CD4-positive, alpha-beta memory T cell (primary cell): Measurements from ENCODE around the gene TTC39C. TPM values are rescaled to one million over a fixed set of nuclear protein-coding genes. Genes with fewer than 3 reads are reported as not detected.

Experiments
- CTCF ChIA-PET: fragments of 350-600 bp; sonication (Branson Sonifier 250); formaldehyde crosslinking; loops from one replicate; lab custom pipeline; 2021; ENCODE audit warnings: inconsistent platforms; ENCODE audit not compliant: partially characterized antibody; lab: Charles Lee
- POLR2A ChIA-PET: fragments of 350-600 bp; sonication (Branson Sonifier 250); formaldehyde crosslinking; loops from one replicate; lab custom pipeline; 2021; ENCODE audit not compliant: partially characterized antibody; lab: Charles Lee
- DNase-seq, 5 donors: peaks; one replicate each; pipeline versions ENCODE4 v3.0.0 to v3.0.0-alpha.2; 2020 to 2022; ENCODE audit warnings: mixed read lengths in 1 of 5
- H3K27ac ChIP-seq: one replicate; pipeline ENCODE4 v1.7.0; 2013; ENCODE audit warnings: low read depth, low read length
- H3K27me3 ChIP-seq: 2 replicates; pipeline ENCODE4 v1.7.0; 2013; ENCODE audit warnings: mild to moderate bottlenecking, low read length, moderate library complexity; ENCODE audit not compliant: insufficient read depth
- H3K36me3 ChIP-seq: 2 replicates; pipeline ENCODE4 v1.7.0; 2013; ENCODE audit warnings: mild to moderate bottlenecking, low read length, moderate library complexity; ENCODE audit not compliant: insufficient read depth
- H3K4me1 ChIP-seq: 2 replicates; pipeline ENCODE4 v1.7.0; 2013; ENCODE audit warnings: mild to moderate bottlenecking, low read length, moderate library complexity; ENCODE audit not compliant: insufficient read depth
- H3K4me3 ChIP-seq, 2 donors: one replicate each; pipeline ENCODE4 v1.7.0; 2013; ENCODE audit warnings: low read length in 2 of 2, mild to moderate bottlenecking in 1 of 2
- H3K9me3 ChIP-seq, 2 donors: one replicate each; pipeline ENCODE4 v1.7.0; 2013; ENCODE audit warnings: low read length in 2 of 2, control low read depth in 1 of 2; ENCODE audit not compliant: control insufficient read depth in 1 of 2
- H3K27ac Mint-ChIP-seq, 7 donors: one replicate each; pipeline ENCODE4 v1.8.0; 2020 to 2021; ENCODE audit warnings: mixed read lengths in 7 of 7, mild to moderate bottlenecking in 6 of 7, inconsistent platforms in 3 of 7, moderate library complexity in 3 of 7
- H3K27me3 Mint-ChIP-seq, 2 donors: one replicate each; pipeline ENCODE4 v1.8.0; 2020 to 2021; ENCODE audit warnings: mixed read lengths in 2 of 2
- H3K36me3 Mint-ChIP-seq, 2 donors: one replicate each; pipeline ENCODE4 v1.8.0; 2020 to 2021; ENCODE audit warnings: mixed read lengths in 2 of 2, inconsistent platforms in 1 of 2, mild to moderate bottlenecking in 1 of 2
- H3K4me1 Mint-ChIP-seq, 4 donors: one replicate each; pipeline ENCODE4 v1.8.0; 2020 to 2021; ENCODE audit warnings: mixed read lengths in 4 of 4, mild to moderate bottlenecking in 1 of 4
- H3K4me3 Mint-ChIP-seq, 8 donors: one replicate each; pipeline ENCODE4 v1.8.0; 2020 to 2021; ENCODE audit warnings: mixed read lengths in 8 of 8, mild to moderate bottlenecking in 7 of 8, moderate library complexity in 6 of 8, inconsistent platforms in 3 of 8
- H3K9me3 Mint-ChIP-seq, 8 donors: one replicate each; pipeline ENCODE4 v1.8.0; 2020 to 2021; ENCODE audit warnings: mixed read lengths in 8 of 8, mild to moderate bottlenecking in 5 of 8, inconsistent platforms in 3 of 8, moderate library complexity in 1 of 8
- intact Hi-C: fragments of 100-400 bp; cut with micrococcal nuclease; formaldehyde crosslinking; loops from one replicate; pipeline ENCODE4 v1.15.1; 2023
- polyA plus RNA-seq, 2 donors: library from polyadenylated mRNA; unstranded; fragments of 300-500 nt; fragmentation: Illumina TruSeq; gene quantifications; one replicate each; pipeline ENCODE4 v1.2.3, GENCODE V29; 2021
- total RNA-seq, 2 experiments: library from RNA; stranded (reverse); gene quantifications; one replicate each; pipeline ENCODE4 v1.2.3, GENCODE V29; 2021

The TTC39C gene
- total and polyA plus RNA-seq, 4 experiments from 2014 or later = 134 to 180 (median 167) TPM

GRCh38 chr18:23992089-23992940 is 22.2 kb upstream of the TTC39C start:
- peaks cover 95% of the 10 kb centered on the region for H3K4me1 ChIP-seq
- Mint-ChIP-seq H3K4me1 (peaks cover 45 to 88% (median 66%) of the 10 kb centered on the region in 4 donors), H3K36me3 (peaks cover 13 to 21% of the 10 kb centered on the region in 2 donors), H3K27ac (peak overlapping the region; percentile 86 to 100 (median 99)), H3K4me3 (peak overlapping the region; percentile 85 to 96 (median 92)), H3K27me3 (no peaks in the 10 kb centered on the region), H3K9me3 (peaks cover 0 to 2% (median 0%) of the 10 kb centered on the region in 8 donors)
- H3K4me3 ChIP-seq = peak overlapping the region; percentile 38 to 70
- CTCF ChIA-PET = interaction anchor here (1.0 to 2.9 kb wide), 11 partner anchors 9 to 73 kb away, joined by 3 to 14 read pairs (median 7); no protein-coding TSS in a partner anchor
- H3K27ac ChIP-seq = peak overlapping the region; percentile 78
- DNase-seq = peak; percentile 82 to 87 (median 84)
- intact Hi-C loops = loop anchor here (1.0 kb wide), 3 partner anchors 9 to 24 kb away; no protein-coding TSS in a partner anchor
- no peaks in the 10 kb centered on the region for H3K9me3 ChIP-seq
- peaks cover 5% of the 10 kb centered on the region for H3K36me3 ChIP-seq
- POLR2A ChIA-PET = interaction anchor here (0.9 to 7.6 kb wide), 14 partner anchors 10 to 121 kb away, joined by 3 to 155 read pairs (median 6); partner anchors contain the start of gene TTC39C
- H3K27me3 ChIP-seq = no peaks in the 10 kb centered on the region

DNA sequence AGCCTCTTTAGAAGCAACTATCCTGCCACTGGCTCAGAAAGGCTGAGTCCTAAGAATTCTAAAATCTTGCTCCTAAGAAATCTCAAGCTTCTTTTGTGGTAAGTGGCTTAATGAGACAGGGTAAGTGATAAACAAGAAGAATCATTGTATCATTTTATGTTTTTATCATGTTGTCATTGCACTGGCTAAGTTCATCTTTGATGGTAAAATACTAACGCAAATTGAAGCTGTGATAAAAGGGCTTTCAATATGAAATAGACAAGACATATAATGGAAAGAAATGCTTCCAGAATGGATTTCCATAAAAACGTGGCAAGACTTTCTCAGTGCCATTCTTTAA is 21.6 kb upstream of the TTC39C start:
- H3K27me3 Mint-ChIP-seq = no peaks in the 10 kb centered on the region
- peaks cover 10 to 20% of the 10 kb centered on the region in 2 donors for H3K36me3 Mint-ChIP-seq
- H3K9me3 Mint-ChIP-seq = peaks cover 0 to 2% (median 0%) of the 10 kb centered on the region in 8 donors
- intact Hi-C loops = loop anchor here (1.0 kb wide), 3 partner anchors 8 to 23 kb away; no protein-coding TSS in a partner anchor
- Histone ChIP-seq H3K36me3 (peaks cover 5% of the 10 kb centered on the region), H3K4me1 (peaks cover 96% of the 10 kb centered on the region), H3K27me3 (no peaks in the 10 kb centered on the region), H3K27ac (peak overlapping the region; percentile 78), H3K4me3 (peak overlapping the region; percentile 38 to 70), H3K9me3 (no peaks in the 10 kb centered on the region)
- DNase-seq = no peak
- peak overlapping the region; percentile 86 to 100 (median 99) for H3K27ac Mint-ChIP-seq
- ChIA-PET POLR2A (interaction anchor here (0.9 to 7.6 kb wide), 14 partner anchors 9 to 122 kb away, joined by 3 to 155 read pairs (median 6); partner anchors contain the start of gene TTC39C), CTCF (interaction anchor here (1.1 to 2.9 kb wide), 8 partner anchors 8 to 74 kb away, joined by 3 to 14 read pairs (median 8); no protein-coding TSS in a partner anchor)
- peaks cover 47 to 88% (median 62%) of the 10 kb centered on the region in 4 donors for H3K4me1 Mint-ChIP-seq
- peak overlapping the region; percentile 85 to 96 (median 92) for H3K4me3 Mint-ChIP-seq

DNA sequence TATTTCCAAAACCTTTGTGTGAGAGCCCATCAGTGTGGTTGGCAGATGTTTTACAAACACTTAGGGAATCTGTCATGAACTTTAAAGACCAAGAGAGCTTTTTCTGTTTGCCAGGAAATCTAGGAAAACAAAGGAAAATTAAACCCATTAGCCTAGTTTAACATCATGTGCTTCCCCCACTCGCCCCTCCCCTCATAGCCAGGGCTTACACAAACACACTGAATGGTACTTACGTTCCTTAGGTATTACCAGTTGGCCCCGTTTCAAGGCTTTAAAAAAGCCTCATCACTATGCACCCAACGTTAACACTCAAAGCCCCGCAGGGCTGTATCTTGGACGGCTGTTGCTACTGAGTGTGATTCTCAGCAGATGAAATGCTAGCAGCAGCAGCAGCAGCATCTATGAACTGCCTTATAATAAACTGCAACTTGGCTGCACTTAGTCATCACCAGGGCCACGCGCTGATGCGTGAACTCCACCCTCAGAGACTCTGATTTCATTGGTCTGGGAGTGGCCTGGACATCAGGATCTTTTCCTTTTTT is 20.1 kb upstream of the TTC39C start:
- CTCF ChIA-PET = interaction anchor here (1.0 to 2.9 kb wide), 7 partner anchors 14 to 76 kb away, joined by 3 to 14 read pairs (median 8); no protein-coding TSS in a partner anchor
- Mint-ChIP-seq H3K27me3 (no peaks in the 10 kb centered on the region), H3K4me1 (peaks cover 49 to 91% (median 63%) of the 10 kb centered on the region in 4 donors), H3K36me3 (peaks cover 10 to 18% of the 10 kb centered on the region in 2 donors), H3K27ac (peak overlapping the region; percentile 86 to 98 (median 96)), H3K4me3 (peak overlapping the region; percentile 82 to 96 (median 91)), H3K9me3 (no peaks in the 10 kb centered on the region)
- no peaks in the 10 kb centered on the region for H3K27me3 ChIP-seq
- peaks cover 94% of the 10 kb centered on the region for H3K4me1 ChIP-seq
- peak; percentile 61 to 81 (median 66) for DNase-seq
- H3K4me3 ChIP-seq = peak overlapping the region; percentile 49 to 70
- intact Hi-C loops = loop anchor here (1.0 kb wide), 1 partner anchor 15 kb away; no protein-coding TSS in a partner anchor
- H3K36me3 ChIP-seq = peaks cover 5% of the 10 kb centered on the region
- H3K27ac ChIP-seq = peak overlapping the region; percentile 78
- H3K9me3 ChIP-seq = no peaks in the 10 kb centered on the region
- POLR2A ChIA-PET = interaction anchor here (0.7 to 7.6 kb wide), 9 partner anchors 8 to 160 kb away, joined by 3 to 155 read pairs (median 9); partner anchors contain the start of gene TTC39C

DNA sequence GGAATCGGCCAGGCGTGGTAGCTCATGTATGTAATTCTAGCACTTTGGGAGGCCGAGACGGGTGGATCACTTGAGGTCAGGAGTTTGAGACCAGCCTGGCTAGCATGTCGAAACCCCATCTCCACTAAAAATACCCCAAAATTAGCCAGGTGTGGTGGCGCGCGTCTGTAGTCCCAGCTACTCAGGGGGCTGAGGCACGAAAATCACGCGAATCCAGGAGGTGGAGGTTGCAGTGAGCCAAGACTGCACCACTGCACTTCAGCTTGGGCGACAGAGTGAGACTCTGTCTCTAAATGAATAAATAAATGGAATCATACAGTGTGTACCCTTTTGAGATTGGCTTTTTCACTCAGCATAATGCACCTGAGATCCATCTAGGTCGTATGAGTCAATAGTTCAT is 19.4 kb upstream of the TTC39C start:
- Mint-ChIP-seq H3K9me3 (no peaks in the 10 kb centered on the region), H3K4me1 (peaks cover 49 to 91% (median 62%) of the 10 kb centered on the region in 4 donors), H3K27ac (peak overlapping the region; percentile 82 to 98 (median 86)), H3K36me3 (peaks cover 3 to 18% of the 10 kb centered on the region in 2 donors), H3K4me3 (peak overlapping the region; percentile 60 to 96 (median 90)), H3K27me3 (no peaks in the 10 kb centered on the region)
- peak overlapping the region in 1 of 2 donors; percentile 2 for H3K4me3 ChIP-seq
- no peaks in the 10 kb centered on the region for H3K9me3 ChIP-seq
- H3K27ac ChIP-seq = peak overlapping the region; percentile 78
- peaks cover 95% of the 10 kb centered on the region for H3K4me1 ChIP-seq
- intact Hi-C loops = no loop called here
- no peaks in the 10 kb centered on the region for H3K27me3 ChIP-seq
- CTCF ChIA-PET = interaction anchor here (1.0 to 1.1 kb wide), 2 partner anchors 75 to 76 kb away, joined by 3 read pairs; no protein-coding TSS in a partner anchor
- peaks cover 5% of the 10 kb centered on the region for H3K36me3 ChIP-seq
- DNase-seq = no peak
- POLR2A ChIA-PET = interaction anchor here (0.8 to 7.6 kb wide), 4 partner anchors 17 to 69 kb away, joined by 3 to 155 read pairs (median 126); partner anchors contain the start of gene TTC39C

DNA sequence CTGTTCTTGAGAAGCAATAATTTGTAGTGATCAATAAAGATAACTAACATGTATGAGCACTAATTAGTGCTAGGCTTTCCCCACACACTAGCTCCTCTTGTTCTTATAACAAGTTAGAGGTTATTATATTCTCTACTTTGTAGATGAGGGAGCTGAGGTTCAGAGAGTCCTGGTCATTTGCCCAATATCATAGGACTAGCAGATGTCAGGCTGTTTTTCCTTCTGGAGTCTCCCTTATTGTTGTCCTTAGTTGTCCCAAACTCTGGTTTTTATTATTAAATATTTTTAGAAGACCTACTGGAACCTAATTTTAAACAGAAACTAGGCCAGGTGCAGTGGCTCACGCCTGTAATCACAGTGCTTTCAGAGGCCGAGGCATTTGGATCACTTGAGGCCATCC is 16.5 kb upstream of the TTC39C start:
- Histone ChIP-seq H3K27ac (peak overlapping the region; percentile 3), H3K4me1 (peaks cover 96% of the 10 kb centered on the region), H3K36me3 (peaks cover 5% of the 10 kb centered on the region), H3K9me3 (no peaks in the 10 kb centered on the region), H3K27me3 (no peaks in the 10 kb centered on the region), H3K4me3 (no peak overlapping the region)
- no peaks in the 10 kb centered on the region for H3K9me3 Mint-ChIP-seq
- ChIA-PET POLR2A (interaction anchor here (1.4 to 7.9 kb wide), 8 partner anchors 12 to 29 kb away, joined by 3 to 112 read pairs (median 8); partner anchors contain the start of gene TTC39C), CTCF (interaction anchor here (0.6 to 7.0 kb wide), 10 partner anchors 10 to 124 kb away, joined by 3 to 80 read pairs (median 5); no protein-coding TSS in a partner anchor)
- intact Hi-C loops = no loop called here
- peaks cover 54 to 90% (median 65%) of the 10 kb centered on the region in 4 donors for H3K4me1 Mint-ChIP-seq
- DNase-seq = no peak
- no peaks in the 10 kb centered on the region for H3K27me3 Mint-ChIP-seq
- peak overlapping the region in 6 of 7 donors; percentile 80 to 90 (median 86) for H3K27ac Mint-ChIP-seq
- peak overlapping the region in 7 of 8 donors; percentile 66 to 77 (median 72) for H3K4me3 Mint-ChIP-seq
- peaks cover 8 to 16% of the 10 kb centered on the region in 2 donors for H3K36me3 Mint-ChIP-seq

DNA sequence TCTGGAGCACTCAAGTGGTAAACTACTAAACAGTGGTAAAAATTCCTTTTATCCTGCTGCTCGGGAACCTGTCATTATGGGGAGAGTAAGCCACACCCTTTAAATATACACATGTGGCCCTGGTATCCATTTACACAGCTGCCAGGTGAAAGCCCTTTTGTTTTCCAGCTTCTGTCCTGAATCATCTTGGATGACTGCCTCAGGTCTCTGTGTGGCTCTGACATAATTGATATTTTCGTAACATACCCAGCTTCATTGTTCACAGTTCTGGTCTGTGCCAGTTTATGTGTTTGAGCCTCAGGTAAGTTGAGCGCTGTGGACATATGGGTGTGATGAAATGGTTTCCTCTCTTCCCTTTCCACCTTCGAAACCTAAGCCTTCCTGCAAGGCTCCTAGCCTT is 15.7 kb upstream of the TTC39C start:
- no peak for DNase-seq
- ChIA-PET POLR2A (interaction anchor here (0.7 to 7.9 kb wide), 10 partner anchors 9 to 35 kb away, joined by 3 to 112 read pairs (median 8); partner anchors contain the start of gene TTC39C), CTCF (interaction anchor here (0.6 to 7.0 kb wide), 14 partner anchors 9 to 123 kb away, joined by 3 to 80 read pairs (median 4); no protein-coding TSS in a partner anchor)
- peak overlapping the region; percentile 11 to 94 (median 84) for H3K4me3 Mint-ChIP-seq
- no peaks in the 10 kb centered on the region for H3K27me3 ChIP-seq
- H3K9me3 ChIP-seq = no peaks in the 10 kb centered on the region
- peak overlapping the region; percentile 86 to 99 (median 96) for H3K27ac Mint-ChIP-seq
- no peaks in the 10 kb centered on the region for H3K9me3 Mint-ChIP-seq
- H3K27ac ChIP-seq = peak overlapping the region; percentile 74
- H3K27me3 Mint-ChIP-seq = no peaks in the 10 kb centered on the region
- peaks cover 58 to 93% (median 69%) of the 10 kb centered on the region in 4 donors for H3K4me1 Mint-ChIP-seq
- H3K4me1 ChIP-seq = peaks cover 97% of the 10 kb centered on the region
- H3K36me3 ChIP-seq = peaks cover 5% of the 10 kb centered on the region
- intact Hi-C loops = no loop called here
- peaks cover 12 to 14% of the 10 kb centered on the region in 2 donors for H3K36me3 Mint-ChIP-seq
- H3K4me3 ChIP-seq = no peak overlapping the region
